ENCODE measurements around the gene SCRN1.

GRCh38 chr7:30022991-30023390 lies 33.4 kb upstream of the SCRN1 start:
- TF ChIP-seq CTCF (IDR thresholded peaks at IDR 0.05), result no peak
- TF ChIP-seq POLR2AphosphoS5 (IDR thresholded peaks at IDR 0.05), result no peak

All from prostate gland (tissue), 2 donors.